ENCODE measurements around the gene TTC16. TPM values are rescaled to one million over a fixed set of nuclear protein-coding genes. Genes with fewer than 3 reads are reported as not detected.

Gene TTC16
- total and polyA plus RNA-seq, 2 donors (not counting 1 experiment from before 2014, with no cell fraction given) = under 0.01 TPM; not detected in 1

DNA sequence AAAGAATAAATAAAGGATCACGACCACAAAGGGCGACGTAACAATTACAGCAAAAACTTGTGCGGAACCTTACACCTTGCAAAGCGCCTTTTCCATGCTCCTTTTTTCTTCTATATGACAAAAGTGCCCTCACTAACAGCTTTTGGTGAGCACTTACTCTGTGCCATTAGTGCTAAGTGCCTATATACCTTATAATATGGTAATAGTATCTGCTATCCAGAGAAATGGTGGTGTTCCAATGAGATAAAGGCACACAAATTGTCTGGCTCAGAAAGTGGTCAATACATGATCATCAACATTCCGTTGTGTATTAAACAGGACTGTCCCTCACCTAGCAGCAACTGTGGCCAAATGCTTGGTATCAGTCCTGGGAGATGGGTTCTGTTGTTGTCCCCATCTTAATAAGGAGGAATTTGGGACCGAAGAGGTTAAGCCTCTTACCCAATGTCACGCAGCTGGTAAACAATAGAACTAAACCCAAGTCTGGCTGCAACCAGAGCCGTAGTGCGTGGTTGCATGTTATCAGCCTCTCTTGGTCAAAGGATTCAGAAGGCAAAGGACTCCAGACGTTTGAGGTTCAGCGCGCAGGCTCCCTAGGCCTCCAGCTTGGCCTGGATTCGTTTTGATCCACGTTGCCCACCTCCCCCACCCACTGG, 19.8 kb downstream of the TTC16 start:
- Histone ChIP-seq H3K4me2 (ENCODE audit: extremely low read depth, insufficient read depth, low read length) (peak overlapping the region; percentile 54), H4K20me1 (ENCODE audit: control insufficient read depth, extremely low read depth, insufficient read depth, low read length) (no peaks in the 10 kb centered on the region), H3K9ac (ENCODE audit: insufficient read depth, low read length) (peak overlapping the region; percentile 20), H3K9me3 (ENCODE audit: control insufficient read depth, insufficient read depth, low read depth, low read length) (no peaks in the 10 kb centered on the region), H3K4me3 (replicated peaks in 1 of 4; ENCODE audit: control extremely low read depth in 1 of 4, insufficient read depth in 1 of 4, low read depth in 3 of 4, low read length in 4 of 4) (no peak overlapping the region), H3K27ac (ENCODE audit: insufficient read depth, low read length) (peak overlapping the region; percentile 57), H3K79me2 (ENCODE audit: control insufficient read depth, insufficient read depth, low read length) (no peaks in the 10 kb centered on the region), H3K27me3 (ENCODE audit: control insufficient read depth, insufficient read depth, low read length) (no peaks in the 10 kb centered on the region), H3K4me1 (ENCODE audit: control insufficient read depth, extremely low read depth, insufficient read depth, low read length) (peaks cover 17% of the 10 kb centered on the region), H2AFZ (ENCODE audit: low read length) (no peak overlapping the region), H3K36me3 (ENCODE audit: control insufficient read depth, insufficient read depth, low read length) (peaks cover 3% of the 10 kb centered on the region)
- TF ChIP-seq EZH2 (IDR thresholded peaks at IDR 0.05; ENCODE audit: low read length, missing control alignments) (no peak), CTCF (conservative IDR thresholded peaks at IDR 0.05 in 1 of 2, IDR thresholded peaks at IDR 0.05 in 1 of 2; ENCODE audit: low read depth in 1 of 2, low read length in 2 of 2) (no peak)
- no peak for DNase-seq (ENCODE audit: low read depth in 2 of 2)

- Histone ChIP-seq H3K27ac (ENCODE audit: insufficient read depth, low read length) (no peak overlapping the region), H4K20me1 (ENCODE audit: control insufficient read depth, extremely low read depth, insufficient read depth, low read length) (no peaks in the 10 kb centered on the region), H3K9ac (ENCODE audit: insufficient read depth, low read length) (no peak overlapping the region), H3K9me3 (ENCODE audit: control insufficient read depth, insufficient read depth, low read depth, low read length) (no peaks in the 10 kb centered on the region), H3K79me2 (ENCODE audit: control insufficient read depth, insufficient read depth, low read length) (no peaks in the 10 kb centered on the region), H3K4me3 (replicated peaks in 1 of 4; ENCODE audit: control extremely low read depth in 1 of 4, insufficient read depth in 1 of 4, low read depth in 3 of 4, low read length in 4 of 4) (no peak overlapping the region), H3K27me3 (ENCODE audit: control insufficient read depth, insufficient read depth, low read length) (no peaks in the 10 kb centered on the region), H3K36me3 (ENCODE audit: control insufficient read depth, insufficient read depth, low read length) (no peaks in the 10 kb centered on the region), H2AFZ (ENCODE audit: low read length) (no peak overlapping the region), H3K4me2 (ENCODE audit: extremely low read depth, insufficient read depth, low read length) (no peak overlapping the region), H3K4me1 (ENCODE audit: control insufficient read depth, extremely low read depth, insufficient read depth, low read length) (peaks cover 17% of the 10 kb centered on the region)
- DNase-seq (ENCODE audit: low read depth in 2 of 2) = no peak
- no peak for TF ChIP-seq EZH2 (IDR thresholded peaks at IDR 0.05; ENCODE audit: low read length, missing control alignments)
- TF ChIP-seq CTCF (conservative IDR thresholded peaks at IDR 0.05 in 1 of 2, IDR thresholded peaks at IDR 0.05 in 1 of 2; ENCODE audit: low read depth in 1 of 2, low read length in 2 of 2) = no peak
Measured at GRCh38 chr9:127738666-127739065, 22.8 kb downstream of the TTC16 start.

GRCh38 chr9:127739614-127740330, 23.9 kb downstream of the TTC16 start:
- Histone ChIP-seq H3K27me3 (ENCODE audit: control insufficient read depth, insufficient read depth, low read length) (no peaks in the 10 kb centered on the region), H2AFZ (ENCODE audit: low read length) (no peak overlapping the region), H3K79me2 (ENCODE audit: control insufficient read depth, insufficient read depth, low read length) (no peaks in the 10 kb centered on the region), H3K4me1 (ENCODE audit: control insufficient read depth, extremely low read depth, insufficient read depth, low read length) (peaks cover 13% of the 10 kb centered on the region), H4K20me1 (ENCODE audit: control insufficient read depth, extremely low read depth, insufficient read depth, low read length) (no peaks in the 10 kb centered on the region), H3K4me3 (replicated peaks in 1 of 4; ENCODE audit: control extremely low read depth in 1 of 4, insufficient read depth in 1 of 4, low read depth in 3 of 4, low read length in 4 of 4) (no peak overlapping the region), H3K36me3 (ENCODE audit: control insufficient read depth, insufficient read depth, low read length) (no peaks in the 10 kb centered on the region), H3K4me2 (ENCODE audit: extremely low read depth, insufficient read depth, low read length) (no peak overlapping the region), H3K9ac (ENCODE audit: insufficient read depth, low read length) (no peak overlapping the region), H3K9me3 (ENCODE audit: control insufficient read depth, insufficient read depth, low read depth, low read length) (no peaks in the 10 kb centered on the region), H3K27ac (ENCODE audit: insufficient read depth, low read length) (peak overlapping the region; percentile 30)
- DNase-seq (ENCODE audit: low read depth in 2 of 2) = no peak
- no peak for TF ChIP-seq EZH2 (IDR thresholded peaks at IDR 0.05; ENCODE audit: low read length, missing control alignments)

Measured in fibroblast of lung (primary cell).